DND-41 (cell line): ENCODE results near the gene LY6G6C.

ENCODE experiments used
- ATAC-seq: fragments of 200-7000 bp; cut with Tn5 transposase; 3 replicates; pipeline ENCODE4 v1.9.1; 2021; ENCODE audit warnings: low read depth; ENCODE audit not compliant: insufficient read depth
- DNase-seq: peaks from one replicate; pipeline ENCODE4 v3.0.0-alpha.2; 2020
- H2AFZ ChIP-seq: 2 replicates; pipeline ENCODE4 v1.6.0; 2012; ENCODE audit warnings: low read depth, low read length
- H3K27ac ChIP-seq: 2 replicates; pipeline ENCODE4 v1.5.1; 2012; ENCODE audit warnings: low read length, inconsistent platforms
- H3K27me3 ChIP-seq: fragments of 200-600 bp; sonication (generic); 2 replicates; pipeline ENCODE4 v1.6.0; 2012; ENCODE audit warnings: low read length, mild to moderate bottlenecking, inconsistent platforms; ENCODE audit not compliant: insufficient read depth, poor library complexity
- H3K36me3 ChIP-seq: 2 replicates; pipeline ENCODE4 v1.5.1; 2012; ENCODE audit warnings: low read length, inconsistent platforms; ENCODE audit not compliant: insufficient read depth
- H3K4me1 ChIP-seq: 2 replicates; pipeline ENCODE4 v1.5.1; 2012; ENCODE audit warnings: mild to moderate bottlenecking, low read length; ENCODE audit not compliant: insufficient read depth
- H3K4me2 ChIP-seq: 2 replicates; pipeline ENCODE4 v1.6.0; 2012; ENCODE audit warnings: mild to moderate bottlenecking, moderate library complexity, low read length, inconsistent platforms; ENCODE audit not compliant: insufficient read depth
- H3K4me3 ChIP-seq, 2 experiments: fragments of 200-600 bp in 1 of 2; shearing (Covaris generic) in 1 of 2; 2 replicates each; pipeline ENCODE4 v1.5.1; 2012 to 2016; ENCODE audit warnings: inconsistent platforms in 2 of 2, low read length in 2 of 2, mild to moderate bottlenecking in 2 of 2, low read depth in 1 of 2, moderate library complexity in 1 of 2
- H3K79me2 ChIP-seq: 2 replicates; pipeline ENCODE4 v1.6.0; 2012; ENCODE audit warnings: low read length, inconsistent platforms; ENCODE audit not compliant: insufficient read depth
- H3K9ac ChIP-seq: 2 replicates; pipeline ENCODE4 v1.6.0; 2012; ENCODE audit warnings: low read depth, mild to moderate bottlenecking, inconsistent platforms, low read length, moderate library complexity
- H3K9me3 ChIP-seq: 2 replicates; pipeline ENCODE4 v1.5.1; 2012; ENCODE audit warnings: low read length, moderate library complexity, mild to moderate bottlenecking, inconsistent platforms; ENCODE audit not compliant: insufficient read depth, severe bottlenecking
- H4K20me1 ChIP-seq: 2 replicates; pipeline ENCODE4 v1.6.0; 2012; ENCODE audit warnings: low read length; ENCODE audit not compliant: insufficient read depth
- CTCF ChIP-seq: IDR thresholded peaks from 2 replicates; pipeline ENCODE4 v1.5.1; 2012; ENCODE audit warnings: borderline replicate concordance, low read length, moderate library complexity, mild to moderate bottlenecking; ENCODE audit not compliant: poor library complexity, severe bottlenecking; ENCODE audit errors: extremely low read depth
- EZH2 ChIP-seq: IDR thresholded peaks from 3 replicates; pipeline ENCODE4 v1.6.1; 2012; ENCODE audit warnings: borderline replicate concordance, low read depth, mild to moderate bottlenecking, moderate library complexity, low read length, inconsistent platforms; ENCODE audit not compliant: severe bottlenecking

LY6G6C gene

GRCh38 chr6:31728767-31729514, 7.4 kb upstream of the LY6G6C start, which contains the start of gene DDAH2:
TSS of gene DDAH2 (minus strand) at chr6:31729299. CDS start at chr6:31729161, 138 bp downstream.
- DNase-seq (no peak), ATAC-seq (peak; percentile 12)
- H3K27ac ChIP-seq: peak within 1 kb of the TSS; percentile 65
- H3K4me2 ChIP-seq: peak within 1 kb of the TSS; percentile 92
- H3K27me3 ChIP-seq: no peaks in the 10 kb centered on the region
- peaks cover 8% of the 10 kb centered on the region for H4K20me1 ChIP-seq
- peak within 1 kb of the TSS; percentile 65 for H2AFZ ChIP-seq
- peaks cover 8% of the 10 kb centered on the region for H3K79me2 ChIP-seq
- H3K9me3 ChIP-seq: no peaks in the 10 kb centered on the region
- peaks cover 24% of the 10 kb centered on the region for H3K4me1 ChIP-seq
- H3K36me3 ChIP-seq: peaks cover 50% of the 10 kb centered on the region
- peak; percentile 98 for TF ChIP-seq CTCF
- no peak for TF ChIP-seq EZH2
- H3K4me3 ChIP-seq: peak within 1 kb of the TSS; percentile 46 to 70; a peak in 3 of 4 replicates
- H3K9ac ChIP-seq: peak within 1 kb of the TSS; percentile 69

- H4K20me1 ChIP-seq: no peaks in the 10 kb centered on the region
- no peak for ATAC-seq
- peaks cover 40% of the 10 kb centered on the region for H3K36me3 ChIP-seq
- H2AFZ ChIP-seq: no peak overlapping the region
- no peak overlapping the region for H3K4me3 ChIP-seq
- H3K27ac ChIP-seq: no peak overlapping the region
- no peaks in the 10 kb centered on the region for H3K27me3 ChIP-seq
- no peaks in the 10 kb centered on the region for H3K9me3 ChIP-seq
- DNase-seq: no peak
- H3K4me2 ChIP-seq: no peak overlapping the region
- no peak overlapping the region for H3K9ac ChIP-seq
- H3K4me1 ChIP-seq: peaks cover 23% of the 10 kb centered on the region
- peaks cover 4% of the 10 kb centered on the region; the same call in 1 of the 2 replicates for H3K79me2 ChIP-seq
- TF ChIP-seq EZH2 (no peak), CTCF (no peak)
These were observed 6.4 kb upstream of the LY6G6C start for GRCh38 chr6:31727717-31728671.

- DNase-seq (no peak), ATAC-seq (no peak)
- Histone ChIP-seq H3K4me3 (no peak overlapping the region), H3K79me2 (peaks cover 4% of the 10 kb centered on the region; the same call in 1 of the 2 replicates), H3K4me1 (peaks cover 23% of the 10 kb centered on the region), H3K27ac (no peak overlapping the region), H4K20me1 (no peaks in the 10 kb centered on the region), H3K9ac (no peak overlapping the region), H3K36me3 (peaks cover 34% of the 10 kb centered on the region), H3K27me3 (no peaks in the 10 kb centered on the region), H3K4me2 (no peak overlapping the region), H2AFZ (no peak overlapping the region), H3K9me3 (no peaks in the 10 kb centered on the region)
- TF ChIP-seq EZH2: no peak
- TF ChIP-seq CTCF: no peak
These were observed 5.6 kb upstream of the LY6G6C start for GRCh38 chr6:31727034-31727716.
